GM19455 (cell line): ENCODE measurements around the gene ULK2.
A peak's percentile ranks its signal among the peaks of the same experiment; 100 is the strongest.
"Not testable (repeated sequence)": the region's sequence is repeated elsewhere in the genome, so short reads cannot be mapped to it uniquely, and the experiment has no call there.

Experiments
- ATAC-seq: cut with Tn5 transposase; IDR thresholded peaks from one replicate; pipeline ENCODE4 v1.9.1; 2021; ENCODE audit not compliant: unreplicated experiment

ULK2 gene

GRCh38 chr17:19769946-19770652, 97.6 kb downstream of the ULK2 start:
- ATAC-seq: no peak

- no peak for ATAC-seq
These were observed 99.5 kb downstream of the ULK2 start for GRCh38 chr17:19768046-19768782.

GRCh38 chr17:19766421-19767270, 101.1 kb downstream of the ULK2 start:
- ATAC-seq: peak; percentile 62

GRCh38 chr17:19766016-19766415, 101.7 kb downstream of the ULK2 start:
- no peak for ATAC-seq

GRCh38 chr17:19763991-19764390, 103.7 kb downstream of the ULK2 start:
- not testable (repeated sequence) for ATAC-seq

GRCh38 chr17:19763416-19763815, 104.3 kb downstream of the ULK2 start:
- ATAC-seq: no peak

GRCh38 chr17:19762515-19762961, 105.2 kb downstream of the ULK2 start:
- ATAC-seq: no peak

- ATAC-seq: no peak
These were observed 107.0 kb downstream of the ULK2 start for GRCh38 chr17:19760746-19761145.

GRCh38 chr17:19759568-19760549, 107.9 kb downstream of the ULK2 start:
- ATAC-seq: no peak

- no peak for ATAC-seq
These were observed 110.1 kb downstream of the ULK2 start for GRCh38 chr17:19757536-19758180.

GRCh38 chr17:19756546-19756945, 111.2 kb downstream of the ULK2 start:
- no peak for ATAC-seq

GRCh38 chr17:19755821-19756510, 111.8 kb downstream of the ULK2 start:
- no peak for ATAC-seq

GRCh38 chr17:19755392-19755791, 112.3 kb downstream of the ULK2 start:
- no peak for ATAC-seq

GRCh38 chr17:19753661-19754463, 113.9 kb downstream of the ULK2 start:
- ATAC-seq: no peak

- ATAC-seq: no peak
These were observed 114.7 kb downstream of the ULK2 start for GRCh38 chr17:19753051-19753509.

GRCh38 chr17:19752216-19753050, 115.3 kb downstream of the ULK2 start:
- no peak for ATAC-seq

- no peak for ATAC-seq
These were observed 116.9 kb downstream of the ULK2 start for GRCh38 chr17:19750835-19751234.
